Right forelimb (tissue), 1 donor: Measurements from ENCODE around the gene HEG1.
"Not testable (repeated sequence)": the region's sequence is repeated elsewhere in the genome, so short reads cannot be mapped to it uniquely, and the experiment has no call there.

Source experiments
- DNase-seq: peaks from one replicate; pipeline ENCODE4 v3.0.0-alpha.2; 2018

HEG1 gene

DNA sequence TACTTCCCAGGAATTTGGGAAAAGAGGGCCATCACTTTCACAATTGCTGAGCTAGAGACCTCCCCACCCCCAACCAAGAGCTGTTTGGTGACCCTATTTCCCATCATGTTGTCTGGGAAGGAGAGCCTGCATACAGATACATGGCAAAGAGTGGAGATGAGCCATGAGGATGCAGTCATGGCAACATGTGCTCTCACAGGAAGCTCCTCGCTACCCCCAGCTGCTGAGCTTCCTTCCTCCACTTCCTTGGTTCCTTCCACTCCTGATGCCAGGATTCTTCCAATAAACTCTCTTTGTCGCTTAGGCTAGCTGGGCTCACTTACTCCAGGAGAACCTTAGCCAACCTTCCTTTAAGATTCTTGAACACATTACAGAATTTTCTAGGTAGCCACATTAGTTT is 72.9 kb downstream of the HEG1 start:
- no peak for DNase-seq

DNA sequence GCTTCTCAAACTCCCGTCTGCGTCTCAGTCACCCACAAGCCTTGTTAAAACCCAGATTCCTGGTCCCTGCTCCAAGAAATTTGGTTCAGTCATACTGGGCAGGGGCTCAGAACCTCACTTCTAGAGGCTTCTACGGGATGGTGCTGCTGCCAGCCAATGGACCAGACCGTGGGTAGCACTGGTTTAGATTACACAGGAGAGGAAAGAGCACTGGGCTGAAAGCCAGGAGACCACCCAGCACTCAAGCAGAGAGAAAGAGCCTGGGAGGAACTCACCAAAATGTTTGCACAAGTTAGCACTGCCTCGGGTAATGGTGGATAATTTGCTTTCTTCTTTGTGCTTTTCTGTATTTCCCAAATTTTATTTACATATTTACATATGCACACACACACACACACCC is 74.3 kb downstream of the HEG1 start:
- DNase-seq, result no peak

DNA sequence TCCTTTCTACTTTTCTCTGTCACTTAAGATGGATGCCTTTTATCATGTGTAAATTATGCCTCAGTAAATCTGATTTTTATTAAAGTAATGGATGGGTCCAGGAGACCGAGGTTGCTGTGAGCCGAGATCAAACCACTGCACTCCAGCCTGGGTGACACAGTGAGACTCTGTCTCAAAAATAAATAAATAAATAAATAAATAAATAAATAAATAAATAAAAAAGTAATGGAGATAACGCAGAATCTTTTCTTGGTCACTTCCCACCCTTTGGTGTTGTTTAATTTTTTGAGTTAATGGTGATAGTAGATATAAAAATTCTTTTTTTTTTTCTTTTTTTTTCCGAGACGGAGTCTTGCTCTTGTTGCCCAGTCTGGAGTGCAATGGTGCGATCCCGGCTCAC is 77.2 kb downstream of the HEG1 start:
- no peak for DNase-seq

DNA sequence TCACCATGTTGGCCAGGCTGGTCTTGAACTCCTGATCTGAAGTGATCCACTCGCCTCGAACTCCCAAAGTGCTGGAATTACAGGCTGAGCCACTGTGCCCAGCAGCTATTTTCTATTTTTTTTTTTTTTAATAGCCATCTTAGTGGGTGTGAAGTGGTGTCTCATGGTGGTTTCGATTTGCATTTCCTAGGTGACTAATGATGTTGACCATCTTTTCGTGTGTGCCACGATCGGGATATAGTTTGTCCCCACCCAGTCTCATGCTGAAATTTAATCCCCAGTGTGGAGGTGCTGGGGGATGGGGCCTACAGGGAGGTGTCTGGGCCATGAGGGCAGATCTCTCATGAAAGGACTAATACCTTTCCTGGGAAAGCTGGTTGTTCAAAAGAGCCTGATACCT is 79.4 kb downstream of the HEG1 start:
- no peak for DNase-seq

DNA sequence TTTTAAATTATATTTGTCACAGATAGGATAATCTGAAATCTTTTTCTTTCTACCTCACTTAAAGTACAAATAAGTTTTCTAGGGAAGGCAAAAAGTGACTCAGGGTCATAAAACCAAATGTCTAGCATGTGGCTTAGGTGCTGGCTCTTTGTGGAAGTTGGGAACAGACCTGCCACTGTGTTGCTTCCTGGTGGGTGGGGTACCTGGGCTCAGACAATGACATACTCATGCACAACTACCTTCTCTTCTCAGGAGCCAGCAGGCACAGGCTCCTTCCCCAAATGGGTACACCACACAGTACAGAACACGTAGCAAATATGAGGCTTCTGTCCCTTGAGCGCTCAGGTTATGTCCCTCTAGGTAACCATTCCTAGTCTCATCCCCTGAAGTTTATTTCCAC is 81.1 kb downstream of the HEG1 start:
- no peak for DNase-seq

DNA sequence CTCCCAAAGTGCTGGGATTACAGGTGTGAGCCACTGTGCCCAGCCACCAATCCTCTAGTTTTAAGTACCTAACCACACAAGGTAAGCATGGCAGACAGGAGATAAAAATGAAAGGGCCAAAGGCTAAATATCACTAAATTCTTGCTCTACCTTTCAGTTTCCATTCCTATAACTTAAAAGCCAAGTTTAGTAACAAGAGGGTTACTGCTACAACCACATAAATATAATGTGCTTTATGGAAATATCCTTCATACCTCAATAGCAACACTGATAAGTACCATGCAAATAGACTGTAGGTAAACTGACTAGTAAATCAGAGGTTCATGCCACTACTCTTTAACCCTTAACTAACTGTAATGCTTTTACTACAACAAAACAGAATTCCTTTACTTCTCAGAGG is 82.5 kb downstream of the HEG1 start:
- no peak for DNase-seq

DNA sequence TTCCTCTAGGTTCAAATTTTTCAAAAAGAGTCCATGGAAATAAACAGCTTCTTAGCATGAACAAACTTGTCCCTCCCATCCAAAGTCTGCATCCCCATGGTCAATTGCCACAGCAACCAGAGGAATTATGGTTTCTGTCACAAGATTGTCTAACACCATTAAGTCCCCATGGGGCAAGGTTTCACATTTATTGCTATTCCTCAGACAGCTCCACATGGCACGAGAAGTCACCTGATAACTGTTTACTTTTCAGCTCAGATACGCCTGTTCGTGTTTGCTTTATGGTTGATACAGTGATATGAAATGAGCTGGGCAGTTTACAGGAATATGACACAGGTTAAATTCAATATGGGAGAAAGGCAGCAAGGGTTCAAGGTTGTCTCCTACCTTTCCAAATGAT is 83.3 kb downstream of the HEG1 start:
- DNase-seq, result no peak

DNA sequence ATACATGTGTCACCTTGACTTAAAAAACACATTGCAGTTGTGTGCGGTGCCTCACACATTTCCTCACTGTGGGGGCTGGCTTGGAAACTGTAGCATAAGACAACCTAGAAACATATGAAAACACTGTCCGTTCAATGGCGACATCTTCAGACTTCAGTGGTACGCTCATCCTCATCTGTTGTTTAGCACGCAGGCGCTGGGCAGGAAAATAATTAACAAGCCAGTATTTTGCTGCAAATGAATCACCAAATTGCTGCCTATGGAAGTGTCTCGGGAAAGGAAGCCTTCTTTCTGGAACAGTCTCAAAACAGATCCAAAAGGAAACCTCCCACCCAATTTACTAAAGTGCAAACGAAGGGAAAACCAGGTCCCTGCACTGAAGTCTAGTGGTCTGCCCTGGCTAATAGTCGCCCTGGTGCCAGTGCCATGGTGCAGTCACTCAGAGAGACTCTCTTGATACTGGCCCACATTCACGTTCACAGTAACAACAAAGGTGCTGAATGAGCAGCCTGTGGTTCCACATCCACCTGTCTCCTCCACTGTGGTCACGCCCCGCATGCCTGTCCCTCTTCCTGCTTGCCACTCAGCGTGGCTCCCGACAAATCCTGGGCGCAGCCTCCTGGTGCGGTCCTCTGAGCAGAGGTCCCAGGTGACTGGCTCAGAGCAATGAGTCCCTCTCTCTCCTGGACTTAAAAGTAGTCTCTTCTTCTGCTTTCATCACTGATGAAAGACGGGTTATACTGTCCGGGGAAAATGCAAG is 85.7 kb downstream of the HEG1 start:
- no peak for DNase-seq

DNA sequence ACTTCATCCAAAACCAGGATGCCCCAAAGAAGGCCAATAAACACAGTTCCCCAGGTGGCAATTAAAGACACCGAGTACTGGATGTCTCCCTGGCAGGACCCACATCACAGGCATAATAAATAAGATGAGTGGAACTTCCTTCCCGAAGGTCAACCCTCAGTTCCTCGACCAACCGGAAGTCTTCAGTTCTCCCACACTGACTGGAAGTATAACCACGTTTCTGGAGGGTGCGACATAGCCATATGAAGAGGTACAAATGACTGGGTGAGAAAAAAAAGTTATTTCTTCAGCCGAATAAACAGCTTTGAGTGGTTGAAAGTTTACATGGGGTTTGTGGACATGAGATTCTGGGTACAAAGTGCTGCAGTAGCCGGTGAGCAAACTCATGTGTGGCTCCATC is 86.6 kb downstream of the HEG1 start:
- no peak for DNase-seq

DNA sequence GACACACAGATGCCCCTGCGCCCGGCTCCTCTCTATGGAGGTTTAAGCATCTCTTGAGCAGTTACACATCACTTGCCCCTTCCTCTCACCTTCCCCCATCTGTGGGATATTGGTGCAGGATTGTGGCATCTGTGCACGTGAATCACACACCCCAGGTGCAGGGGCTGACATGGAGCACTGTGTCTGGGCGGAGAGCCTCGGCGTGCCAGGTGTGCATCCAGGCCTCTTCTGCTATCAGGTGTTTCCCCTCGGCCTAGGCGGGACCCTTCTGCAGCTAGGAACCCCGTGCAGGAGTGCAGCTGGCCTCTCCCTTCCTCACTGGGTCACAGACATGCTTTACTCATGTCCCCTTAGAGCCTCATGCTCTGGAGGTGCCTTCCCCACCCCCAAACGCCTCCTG is 87.8 kb downstream of the HEG1 start:
- DNase-seq, result no peak

DNA sequence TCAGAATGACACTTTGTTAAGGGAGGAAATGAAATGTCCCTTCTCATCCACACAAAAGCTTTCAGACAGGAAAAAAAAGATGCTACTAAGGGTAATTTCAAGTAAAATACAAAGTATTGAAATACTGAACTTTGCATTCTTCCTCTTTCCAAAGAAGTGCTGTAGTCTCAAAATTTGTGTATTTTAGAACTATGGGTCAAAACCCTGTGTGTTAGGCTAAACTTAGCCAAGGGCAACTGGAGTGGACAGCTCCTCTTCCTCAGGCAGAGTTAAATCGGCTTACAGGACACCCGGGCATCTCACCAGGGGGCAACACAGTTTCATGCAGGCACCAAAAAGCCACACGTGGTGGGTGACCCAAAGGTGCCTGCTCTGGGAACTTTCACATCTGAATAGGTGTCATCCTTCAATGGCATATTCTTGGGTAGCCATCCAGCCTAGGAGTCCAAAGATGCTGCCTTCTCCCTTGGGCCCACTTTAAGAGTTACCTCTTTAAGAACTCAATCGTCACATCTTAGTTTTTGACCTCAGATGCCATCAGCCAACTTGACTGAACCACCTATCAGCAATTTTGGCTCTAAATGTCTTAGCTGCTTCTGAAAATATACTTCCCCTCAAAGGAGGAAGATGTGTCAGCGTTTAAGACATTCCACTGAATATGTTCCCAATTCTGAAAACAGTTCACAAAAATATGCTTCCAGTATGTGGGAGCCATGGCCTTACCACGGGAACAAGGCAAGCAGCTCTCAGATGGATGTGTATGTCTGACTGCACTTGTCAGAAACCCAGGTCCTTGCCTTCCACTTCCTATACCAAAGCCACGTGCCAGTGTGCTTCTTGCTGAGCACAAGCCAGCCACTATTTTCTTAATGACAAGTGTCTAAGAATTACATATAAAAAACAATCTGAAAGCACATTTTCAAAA is 89.0 kb downstream of the HEG1 start:
- no peak for DNase-seq

DNA sequence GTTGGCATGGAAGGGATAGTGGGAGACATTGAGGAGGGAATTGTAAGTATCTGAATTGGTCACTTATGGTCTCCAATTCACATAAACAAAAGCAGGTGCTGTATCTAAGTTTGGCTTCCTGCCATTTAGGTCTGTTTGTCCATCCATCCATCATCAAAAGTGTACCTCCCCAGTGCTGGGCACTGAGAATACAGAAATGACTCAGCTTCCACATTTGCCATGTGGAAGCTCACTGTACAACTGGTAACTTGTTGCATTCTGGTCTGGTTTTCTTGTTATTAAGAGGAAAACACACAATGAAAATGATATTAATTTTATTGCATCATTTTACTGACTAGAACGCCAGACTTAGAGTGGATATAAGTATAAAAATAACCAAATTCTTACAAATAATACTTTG is 90.4 kb downstream of the HEG1 start:
- DNase-seq, result no peak

DNA sequence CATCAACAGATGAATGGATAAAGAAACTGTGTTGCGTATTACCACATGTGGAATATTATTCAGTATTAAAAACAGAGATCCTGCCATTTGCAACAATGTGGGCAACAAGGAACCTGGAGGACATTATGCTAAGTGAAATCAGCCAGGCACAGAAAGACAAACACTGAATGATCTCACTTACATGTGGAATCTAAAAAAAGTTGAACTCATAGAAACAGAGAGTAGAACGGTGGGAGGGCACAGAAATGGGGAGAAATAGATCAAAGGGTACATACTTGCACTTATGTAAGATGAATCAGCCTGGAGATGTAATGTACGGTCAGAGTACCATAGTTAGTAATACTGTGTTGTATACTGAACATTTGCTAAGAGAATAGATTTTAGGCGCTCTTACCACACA is 91.4 kb downstream of the HEG1 start:
- no peak for DNase-seq

DNA sequence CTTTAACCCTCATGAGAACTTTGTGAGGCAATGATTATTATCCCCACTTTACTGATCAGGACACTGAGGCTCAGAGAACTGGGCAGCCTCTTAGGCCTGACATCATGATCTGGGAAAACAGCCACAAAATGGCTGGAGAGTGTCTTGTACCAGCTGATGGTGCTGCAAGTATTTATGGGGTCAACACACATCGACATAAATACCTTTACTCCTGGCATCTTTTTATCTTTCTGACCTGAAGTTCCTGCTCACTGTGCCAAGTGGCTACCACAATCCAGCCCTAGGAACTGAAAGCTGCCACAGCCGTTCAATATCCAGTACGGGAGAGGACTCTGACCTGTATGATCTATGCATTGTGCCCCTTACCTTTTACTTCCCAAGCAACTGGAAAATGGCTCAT is 92.0 kb downstream of the HEG1 start:
- DNase-seq, result no peak

DNA sequence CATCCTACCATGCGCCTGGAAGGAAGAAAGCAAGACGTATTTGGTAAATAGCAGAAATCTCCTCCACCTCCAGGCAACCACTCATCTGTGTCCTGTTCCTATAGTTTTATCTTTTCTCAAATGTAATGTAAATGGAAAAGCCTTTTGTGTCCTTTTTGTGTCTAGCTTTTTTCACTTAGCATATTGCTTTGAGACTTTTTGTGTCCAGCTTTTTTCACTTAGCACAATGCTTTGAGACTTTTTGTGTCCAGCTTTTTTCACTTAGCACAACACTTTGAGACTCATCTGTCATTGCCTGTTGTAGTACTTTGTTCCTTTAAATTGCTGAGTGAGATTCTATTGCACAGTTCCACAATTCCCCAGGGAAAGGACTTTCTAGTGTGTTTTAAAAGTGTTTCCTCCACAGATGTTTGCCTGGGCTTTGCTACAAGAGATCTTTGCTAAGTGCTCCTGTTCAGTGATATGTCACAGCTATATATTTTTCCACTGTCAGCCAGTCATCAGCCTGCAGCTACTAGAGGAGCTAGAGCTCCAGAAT is 93.3 kb downstream of the HEG1 start:
- no peak for DNase-seq

DNA sequence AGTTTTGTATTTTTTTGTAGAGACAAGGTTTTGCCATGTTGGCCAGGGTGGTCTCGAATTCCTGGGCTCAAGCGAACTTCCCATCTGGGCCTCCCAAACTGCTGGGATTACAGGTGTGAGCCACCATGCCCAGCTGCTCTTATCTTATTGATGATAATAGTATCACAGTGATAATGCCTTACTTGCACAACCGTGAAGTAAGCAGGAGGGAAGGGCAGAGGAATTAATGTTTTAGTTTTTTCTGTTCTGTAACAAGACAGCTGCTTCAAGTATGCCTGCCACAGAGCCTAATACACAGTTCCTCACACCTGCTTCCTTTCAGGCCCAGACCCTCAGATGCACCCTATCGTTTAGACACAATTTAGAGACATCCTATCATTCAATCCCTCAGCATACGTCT is 95.1 kb downstream of the HEG1 start:
- no peak for DNase-seq

DNA sequence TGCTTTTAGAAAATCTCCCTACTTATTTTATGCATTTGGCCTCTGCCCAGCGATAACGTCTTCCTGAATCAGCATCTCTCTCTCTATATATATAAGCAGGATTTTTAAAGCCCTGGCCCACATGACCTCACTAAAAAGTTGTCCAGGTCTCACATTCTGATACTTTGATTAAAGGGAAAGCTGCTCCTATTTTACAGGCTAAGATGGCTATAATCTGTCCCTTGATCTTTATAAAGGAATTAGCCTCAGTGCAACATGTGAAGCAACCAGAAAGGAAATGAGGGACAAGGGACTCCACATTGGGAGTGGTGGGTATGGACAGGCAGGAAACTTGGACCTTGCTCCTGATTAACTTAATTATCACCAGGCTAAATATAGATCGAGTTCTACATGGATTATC is 95.7 kb downstream of the HEG1 start:
- DNase-seq, result no peak

DNA sequence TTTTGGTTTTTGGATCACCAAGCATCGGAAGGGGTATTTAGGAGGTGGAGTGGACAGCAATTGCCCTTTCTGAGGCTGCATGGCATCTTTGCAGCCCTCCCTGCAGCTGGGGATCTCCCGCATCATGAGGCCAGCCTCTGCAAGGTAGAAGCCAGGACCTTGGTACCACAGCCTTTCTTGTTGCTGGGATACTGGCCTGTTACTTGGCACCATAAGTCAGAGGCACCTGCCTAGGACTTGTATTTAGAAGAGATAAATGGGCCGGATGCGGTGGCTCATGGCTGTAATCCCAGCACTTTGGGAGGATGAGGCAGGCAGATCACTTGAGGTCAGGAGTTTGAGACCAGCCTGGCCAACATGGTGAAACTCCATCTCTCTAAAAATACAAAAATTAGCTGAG is 97.8 kb downstream of the HEG1 start:
- DNase-seq, result not testable (repeated sequence)

DNA sequence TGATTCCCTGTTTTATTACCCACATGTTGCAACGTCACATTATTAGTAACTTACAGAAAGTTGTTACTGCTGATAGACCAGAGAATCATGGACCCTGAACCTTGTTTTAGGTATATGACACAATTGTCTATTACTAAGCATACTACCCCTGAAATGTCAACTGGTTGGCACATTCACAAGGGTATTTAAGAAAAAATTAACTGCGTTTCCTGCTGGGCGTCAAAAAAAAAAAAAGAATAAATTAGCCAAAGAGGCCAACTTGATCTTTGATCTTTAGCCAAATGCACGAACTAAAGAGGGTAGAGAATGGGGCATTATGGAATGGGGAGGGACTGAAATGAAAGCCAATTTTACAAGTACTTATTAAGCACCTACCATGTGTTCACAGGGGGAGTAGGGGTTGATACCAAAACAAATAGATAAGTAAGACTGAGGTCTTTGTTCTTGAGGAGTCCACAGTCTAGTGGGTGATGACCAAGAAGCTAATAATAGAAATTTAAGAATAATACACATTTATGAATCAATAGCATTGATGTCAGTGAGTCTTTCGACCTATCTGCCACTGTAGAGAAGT is 103.4 kb downstream of the HEG1 start:
- no peak for DNase-seq

DNA sequence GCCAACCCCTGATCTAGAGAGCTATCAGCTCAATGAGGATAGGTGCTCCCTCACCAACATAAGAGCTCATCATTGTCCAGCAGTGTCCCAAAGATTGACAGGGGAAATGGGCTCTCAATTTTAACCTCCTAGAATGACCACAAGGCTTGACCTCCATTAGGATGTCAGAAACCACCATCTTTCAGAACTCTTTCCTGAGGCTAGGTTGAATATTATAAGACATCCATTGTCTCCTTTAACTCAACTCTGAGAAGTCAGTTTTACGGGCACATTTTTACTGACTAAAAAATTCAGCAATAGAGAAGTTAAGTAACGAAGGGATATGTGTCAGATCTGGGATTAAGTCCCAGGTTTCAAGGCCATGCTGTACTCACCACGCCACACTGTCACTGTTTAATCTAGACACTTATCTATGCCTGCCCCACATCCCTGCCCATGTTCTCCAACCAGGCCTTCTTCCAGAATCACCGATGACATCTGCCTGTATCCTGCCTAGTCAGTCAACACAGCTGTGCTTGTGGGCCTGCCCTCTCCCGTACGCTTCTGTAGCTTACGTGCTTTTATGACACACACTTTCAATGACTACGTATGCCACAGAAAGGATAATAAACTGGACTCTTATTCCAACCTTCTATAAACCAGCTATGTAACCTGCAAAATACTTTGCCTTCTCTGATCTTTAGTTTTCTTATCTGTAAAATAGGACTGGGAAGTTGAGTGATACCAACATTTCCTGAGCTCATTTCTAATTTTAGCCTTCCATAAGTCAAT is 104.1 kb downstream of the HEG1 start:
- no peak for DNase-seq

DNA sequence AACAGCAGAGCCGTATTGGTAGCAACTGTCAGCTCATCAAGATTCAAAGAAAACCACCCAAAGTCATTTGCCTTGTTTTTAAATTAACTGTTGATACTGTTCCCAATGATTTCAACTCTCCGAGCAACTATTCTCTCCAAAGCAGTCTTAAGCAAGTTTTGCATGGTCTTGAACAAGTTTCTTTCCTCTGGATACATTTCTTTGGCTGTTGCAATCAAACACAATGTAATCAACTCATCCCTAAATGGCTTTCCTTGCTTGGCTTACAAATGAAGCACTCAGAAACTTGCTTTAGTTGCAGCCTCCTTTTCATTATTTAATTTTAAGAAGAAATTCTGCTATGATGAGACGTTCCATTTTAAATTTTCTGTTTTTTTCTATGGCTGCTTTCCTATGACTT is 105.8 kb downstream of the HEG1 start:
- no peak for DNase-seq

DNA sequence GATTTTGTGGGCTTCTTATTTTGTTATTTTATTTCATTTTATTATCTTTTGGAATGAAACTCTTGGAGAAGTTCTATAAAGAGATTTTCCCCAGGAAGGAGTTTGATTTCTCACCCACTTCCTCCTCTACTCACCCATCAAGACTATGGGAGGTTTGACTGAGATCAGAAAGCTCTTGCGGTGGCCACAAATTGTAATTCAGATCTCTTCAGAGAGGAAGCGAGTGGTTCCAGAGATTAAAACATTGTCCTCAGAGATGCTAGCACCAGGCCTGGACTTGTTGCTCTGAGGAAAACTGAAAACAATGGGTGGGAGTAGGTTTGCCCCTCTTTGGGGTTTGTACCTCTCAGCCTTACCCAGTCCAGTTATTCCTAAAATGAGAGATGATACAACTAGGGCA is 113.2 kb downstream of the HEG1 start:
- DNase-seq, result no peak

DNA sequence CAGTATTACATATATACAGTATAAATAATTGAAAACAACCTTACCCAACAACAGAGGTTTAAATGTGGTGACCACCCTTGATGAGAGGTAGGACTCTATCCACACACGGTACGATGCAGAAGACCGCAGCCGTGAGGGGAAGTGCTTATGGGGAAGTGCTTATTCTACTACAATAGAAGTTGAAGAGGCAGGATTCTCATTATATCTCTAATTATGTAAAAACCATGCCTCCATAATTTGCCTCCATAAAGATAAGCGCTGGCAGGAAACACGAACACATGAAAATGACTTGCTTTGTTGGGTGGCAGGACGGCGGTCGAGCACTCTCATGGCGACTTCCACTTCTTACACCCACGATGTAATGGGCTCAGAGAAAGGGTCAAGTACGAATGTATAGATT is 114.0 kb downstream of the HEG1 start:
- no peak for DNase-seq
